HFF-Myc (cell line): ENCODE results near the gene PPP1R1B.

Source experiments
- DNase-seq: peaks from one replicate; pipeline ENCODE4 v3.0.0-alpha.2; 2011; ENCODE audit warnings: low read depth; ENCODE audit errors: extremely low read depth
- H3K4me3 ChIP-seq: replicated peaks from 2 replicates; pipeline ENCODE4 v1.5.1; 2011; ENCODE audit warnings: low read depth, mild to moderate bottlenecking, control low read depth, low read length
- CTCF ChIP-seq: IDR thresholded peaks from 2 replicates; pipeline ENCODE4 v1.5.1; 2012; ENCODE audit warnings: mild to moderate bottlenecking, low read depth, low read length, control low read depth; ENCODE audit errors: missing control alignments

The PPP1R1B gene

GRCh38 chr17:39617100-39617445, 9.7 kb upstream of the PPP1R1B start:
- no peak for TF ChIP-seq CTCF
- DNase-seq = no peak
- H3K4me3 ChIP-seq = peak overlapping the region; percentile 42; the same call in 1 of the 2 replicates

GRCh38 chr17:39617446-39618245, 9.1 kb upstream of the PPP1R1B start:
- H3K4me3 ChIP-seq = peak overlapping the region; percentile 42
- no peak for DNase-seq
- TF ChIP-seq CTCF = no peak

- H3K4me3 ChIP-seq = peak overlapping the region; percentile 42
- no peak for TF ChIP-seq CTCF
- no peak for DNase-seq
Measured at GRCh38 chr17:39618246-39618913, 8.4 kb upstream of the PPP1R1B start.

GRCh38 chr17:39618956-39619785, 7.6 kb upstream of the PPP1R1B start:
- no peak for DNase-seq
- no peak overlapping the region; the same call in 1 of the 2 replicates for H3K4me3 ChIP-seq
- TF ChIP-seq CTCF = no peak

- H3K4me3 ChIP-seq = no peak overlapping the region
- DNase-seq = no peak
- no peak for TF ChIP-seq CTCF
Measured at GRCh38 chr17:39619786-39620101, 7.0 kb upstream of the PPP1R1B start.

GRCh38 chr17:39621523-39622379, 5.0 kb upstream of the PPP1R1B start:
- H3K4me3 ChIP-seq = no peak overlapping the region
- peak; percentile 100 for TF ChIP-seq CTCF

More at GRCh38 chr17:39621523-39622379, 5.0 kb upstream of the PPP1R1B start:
- DNase-seq = peak; percentile 56
